Spleen (tissue), 7 donors: Measurements from ENCODE around the gene OPRD1.

Experiments
- CTCF ChIP-seq, 11 experiments: fragments of 200-600 bp in 7 of 11; fragments of 450-650 bp in 4 of 11; sonication (generic) in 4 of 11; IDR thresholded peaks in 8 of 11; conservative IDR thresholded peaks in 3 of 11; 1 replicate in 7 of 11; 2 replicates in 4 of 11; pipeline versions ENCODE4 v1.4.0 to v1.8.0; 2016 to 2021; ENCODE audit warnings: antibody characterized with exemption in 11 of 11, inconsistent platforms in 4 of 11, mild to moderate bottlenecking in 1 of 11
- POLR2A ChIP-seq, 3 donors: fragments of 450-650 bp; IDR thresholded peaks; one replicate each; pipeline ENCODE4 v1.5.1; 2017; ENCODE audit warnings: antibody characterized with exemption in 3 of 3, mild to moderate bottlenecking in 1 of 3
- POLR2AphosphoS5 ChIP-seq, 3 donors: sonication (generic); formaldehyde crosslinking; IDR thresholded peaks; one replicate each; pipeline ENCODE4 v1.5.1; 2017; ENCODE audit warnings: antibody characterized with exemption in 3 of 3
- donor health status: DM: no; HTN: no; CAD: no; lungs with moderate emphysema.
- donor health status: DM: no; HTN: no; CAD: no.
- donor health status: DM: no; HTN: no; CAD: no.

GRCh38 chr1:28910379-28911115, 98.6 kb downstream of the OPRD1 start:
- TF ChIP-seq CTCF (IDR thresholded peaks at IDR 0.05 in 8 of 11, conservative IDR thresholded peaks at IDR 0.05 in 3 of 11) (no peak), POLR2A (IDR thresholded peaks at IDR 0.05) (no peak), POLR2AphosphoS5 (IDR thresholded peaks at IDR 0.05) (no peak)
